T-cell (primary cell): Measurements from ENCODE around the gene SNRPB2. TPM values are rescaled to one million over a fixed set of nuclear protein-coding genes. Genes with fewer than 3 reads are reported as not detected.
A peak's percentile ranks its signal among the peaks of the same experiment; 100 is the strongest.

Experiments
- ATAC-seq, 4 experiments: fragments of 200-7000 bp in 3 of 4; fragments of 150-1000 bp in 1 of 4; cut with Tn5 transposase; replicated peaks in 1 of 4; 1 replicate in 3 of 4; 2 replicates in 1 of 4; pipeline ENCODE4 v1.10.0; 2021; ENCODE audit warnings: moderate library complexity in 3 of 4, mild to moderate bottlenecking in 2 of 4, moderate number of reproducible peaks in 1 of 4
- CTCF ChIA-PET, 2 donors: fragments of 300-600 bp; sonication (Branson Sonifier 250); formaldehyde crosslinking; loops; one replicate each; lab custom pipeline; 2022; ENCODE audit warnings: antibody characterized with exemption in 2 of 2; lab: Charles Lee
- POLR2A ChIA-PET, 2 donors: fragments of 300-600 bp; sonication (Branson Sonifier 250); formaldehyde crosslinking; loops; one replicate each; lab custom pipeline; 2022; ENCODE audit warnings: antibody characterized with exemption in 2 of 2; lab: Charles Lee
- DNase-seq, 35 experiments: peaks; one replicate each; pipeline versions ENCODE4 v3.0.0 to v3.0.0-alpha.2; 2013 to 2023
- H3K27ac ChIP-seq: one replicate; pipeline ENCODE4 v1.5.1; 2013; ENCODE audit warnings: low read length
- H3K27me3 ChIP-seq, 2 experiments: replicated peaks in 1 of 2; 1 replicate in 1 of 2; 2 replicates in 1 of 2; pipeline versions ENCODE4 v1.6.1 to v1.7.0; 2013; ENCODE audit warnings: low read length in 1 of 2, mixed read lengths in 1 of 2; ENCODE audit not compliant: control insufficient read depth in 2 of 2, insufficient read depth in 2 of 2; ENCODE audit errors: extremely low read depth in 1 of 2
- H3K36me3 ChIP-seq, 2 donors: 1 replicate in 1 of 2; 2 replicates in 1 of 2; pipeline versions ENCODE4 v1.6.1 to v1.7.0; 2013; ENCODE audit warnings: low read length in 1 of 2; ENCODE audit not compliant: control insufficient read depth in 2 of 2, insufficient read depth in 1 of 2; ENCODE audit errors: extremely low read depth in 1 of 2
- H3K4me1 ChIP-seq, 2 experiments: 1 replicate in 1 of 2; 2 replicates in 1 of 2; pipeline versions ENCODE4 v1.6.1 to v1.7.0; 2013; ENCODE audit warnings: low read length in 2 of 2, mixed read lengths in 1 of 2; ENCODE audit not compliant: insufficient read depth in 2 of 2, control insufficient read depth in 1 of 2; ENCODE audit errors: extremely low read depth in 1 of 2
- H3K4me3 ChIP-seq, 2 donors: 1 replicate in 1 of 2; 2 replicates in 1 of 2; pipeline versions ENCODE4 v1.5.1 to v1.7.0; 2013; ENCODE audit warnings: mild to moderate bottlenecking in 2 of 2, low read length in 1 of 2, moderate library complexity in 1 of 2; ENCODE audit not compliant: control insufficient read depth in 1 of 2; ENCODE audit errors: extremely low read depth in 1 of 2
- H3K9me3 ChIP-seq: 2 replicates; pipeline ENCODE4 v1.7.0; 2013
- H3K27ac Mint-ChIP-seq, 2 donors: one replicate each; pipeline ENCODE4 v1.8.0; 2020 to 2021; ENCODE audit warnings: mild to moderate bottlenecking in 2 of 2, mixed read lengths in 2 of 2
- H3K27me3 Mint-ChIP-seq, 2 donors: one replicate each; pipeline ENCODE4 v1.8.0; 2021 to 2022; ENCODE audit warnings: mixed read lengths in 2 of 2
- H3K36me3 Mint-ChIP-seq: one replicate; pipeline ENCODE4 v1.8.0; 2021; ENCODE audit warnings: mixed read lengths
- H3K4me1 Mint-ChIP-seq, 3 donors: one replicate each; pipeline ENCODE4 v1.8.0; 2020 to 2022; ENCODE audit warnings: mixed read lengths in 3 of 3, mild to moderate bottlenecking in 1 of 3
- H3K4me3 Mint-ChIP-seq, 3 donors: one replicate each; pipeline ENCODE4 v1.8.0; 2020 to 2022; ENCODE audit warnings: mild to moderate bottlenecking in 3 of 3, mixed read lengths in 3 of 3, moderate library complexity in 3 of 3
- H3K9me3 Mint-ChIP-seq, 3 donors: one replicate each; pipeline ENCODE4 v1.8.0; 2020 to 2022; ENCODE audit warnings: mixed read lengths in 3 of 3
- WGBS: methylation state at CpG from one replicate; pipeline ENCODE4 v1.1.5; 2013; ENCODE audit warnings: missing lambda C conversion rate; ENCODE audit not compliant: insufficient coverage; 5-methylcytosine and 5-hydroxymethylcytosine counted together
- total RNA-seq, 35 experiments: library from RNA in 6 of 35; stranded (reverse) in 6 of 35; fragments of 120-200 nt in 1 of 35; gene quantifications; one replicate each; pipeline versions ENCODE4 v1.2.1 to v1.2.4 and lab custom pipeline; 2013 to 2026

The SNRPB2 gene
- total RNA-seq, 5 donors from 2014 or later (not counting 1 experiment from before 2014, with no cell fraction given), result 31.5 to 46.7 (median 45.5) TPM

GRCh38 chr20:16713066-16713465 lies 16.8 kb upstream of the SNRPB2 start:
- ChIA-PET CTCF (no interaction called here), POLR2A (no interaction called here)
- ATAC-seq, result no peak
- H3K4me3 Mint-ChIP-seq, result no peak overlapping the region
- Histone ChIP-seq H3K4me1 (peaks cover 15 to 17% of the 10 kb centered on the region in 2 experiments), H3K27ac (no peak overlapping the region), H3K9me3 (no peaks in the 10 kb centered on the region), H3K4me3 (no peak overlapping the region), H3K27me3 (peaks cover 2 to 3% of the 10 kb centered on the region in 2 experiments), H3K36me3 (no peaks in the 10 kb centered on the region)
- no peaks in the 10 kb centered on the region for H3K9me3 Mint-ChIP-seq
- no peaks in the 10 kb centered on the region for H3K36me3 Mint-ChIP-seq
- no peak overlapping the region for H3K27ac Mint-ChIP-seq
- peaks cover 24 to 27% (median 26%) of the 10 kb centered on the region in 3 donors for H3K4me1 Mint-ChIP-seq
- H3K27me3 Mint-ChIP-seq, result peaks cover 12 to 28% of the 10 kb centered on the region in 2 donors
- no peak for DNase-seq

DNA sequence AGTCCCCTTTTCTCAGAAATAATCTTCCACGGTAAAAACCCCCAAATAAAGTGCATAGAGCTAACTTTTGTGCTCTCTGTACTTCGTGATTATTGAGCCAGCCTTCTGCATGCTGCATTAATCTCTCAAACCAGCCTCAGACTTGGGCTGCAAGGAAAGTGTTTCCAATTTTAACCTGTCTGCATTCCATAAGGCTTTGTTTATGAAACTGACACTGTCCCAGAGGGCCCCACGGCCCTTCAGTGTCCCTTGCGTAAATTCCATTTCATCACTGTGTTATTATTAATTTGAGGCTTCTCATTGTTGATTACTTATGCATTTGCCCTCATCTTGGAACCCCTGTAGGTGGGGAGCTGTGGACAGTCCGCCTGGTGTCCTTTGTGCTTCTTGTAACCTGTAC lies 15.6 kb upstream of the SNRPB2 start:
- no peaks in the 10 kb centered on the region for H3K36me3 ChIP-seq
- no peak overlapping the region for H3K27ac ChIP-seq
- Mint-ChIP-seq H3K27me3 (peaks cover 19 to 35% of the 10 kb centered on the region in 2 donors), H3K4me3 (no peak overlapping the region), H3K36me3 (no peaks in the 10 kb centered on the region), H3K9me3 (no peaks in the 10 kb centered on the region), H3K4me1 (peaks cover 12 to 15% (median 15%) of the 10 kb centered on the region in 3 donors), H3K27ac (no peak overlapping the region)
- H3K4me1 ChIP-seq, result peaks cover 6 to 7% of the 10 kb centered on the region in 2 experiments
- H3K9me3 ChIP-seq, result no peaks in the 10 kb centered on the region
- DNase-seq, result no peak
- H3K4me3 ChIP-seq, result no peak overlapping the region
- no peak for ATAC-seq
- ChIA-PET CTCF (no interaction called here), POLR2A (interaction anchor here in 1 of 2 donors (0.8 kb wide), 1 partner anchor 19 kb away, joined by 3 read pairs; no protein-coding TSS in a partner anchor)
- peaks cover 2 to 3% of the 10 kb centered on the region in 2 experiments for H3K27me3 ChIP-seq
- WGBS, result 71% methylated on average over 2 of the region's 5 CpGs

GRCh38 chr20:16714751-16715150 lies 15.1 kb upstream of the SNRPB2 start:
- 67% methylated on average over 3 of the region's 4 CpGs for WGBS
- DNase-seq, result no peak
- no peak overlapping the region for H3K4me3 ChIP-seq
- no peak overlapping the region for H3K27ac ChIP-seq
- Mint-ChIP-seq H3K4me1 (peaks cover 8 to 10% (median 9%) of the 10 kb centered on the region in 3 donors), H3K27ac (no peak overlapping the region), H3K4me3 (no peak overlapping the region), H3K27me3 (peaks cover 19 to 35% of the 10 kb centered on the region in 2 donors), H3K9me3 (no peaks in the 10 kb centered on the region), H3K36me3 (no peaks in the 10 kb centered on the region)
- ATAC-seq, result no peak
- ChIA-PET CTCF (no interaction called here), POLR2A (no interaction called here)
- peaks cover 2 to 3% of the 10 kb centered on the region in 2 experiments for H3K27me3 ChIP-seq
- no peaks in the 10 kb centered on the region for H3K9me3 ChIP-seq
- no peaks in the 10 kb centered on the region for H3K36me3 ChIP-seq
- peaks cover under 1 to 6% of the 10 kb centered on the region in 2 experiments for H3K4me1 ChIP-seq

DNA sequence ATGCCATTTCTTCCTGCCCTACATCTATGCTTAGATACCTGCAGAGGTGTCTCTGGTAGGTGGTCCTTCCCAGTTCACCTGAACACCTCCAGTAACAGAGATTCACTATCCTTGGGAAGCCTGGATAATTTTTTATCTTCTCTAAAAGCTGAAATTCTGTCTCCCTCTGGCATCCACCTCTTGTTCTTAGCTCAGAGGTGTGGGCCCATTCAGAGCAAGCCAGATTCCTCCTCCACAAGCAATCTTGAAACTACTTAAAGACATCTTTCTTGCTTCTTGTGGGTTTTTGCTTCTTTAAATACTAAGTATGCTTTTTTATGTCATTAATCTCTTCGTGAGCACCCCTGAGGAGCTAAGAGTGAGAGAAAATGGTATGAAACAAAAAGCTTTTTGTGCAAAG lies 10.4 kb upstream of the SNRPB2 start:
- ATAC-seq, result no peak
- CTCF ChIA-PET, result no interaction called here
- Mint-ChIP-seq H3K4me3 (no peak overlapping the region), H3K27me3 (peaks cover 47 to 48% of the 10 kb centered on the region in 2 donors), H3K36me3 (no peaks in the 10 kb centered on the region), H3K9me3 (no peaks in the 10 kb centered on the region), H3K27ac (no peak overlapping the region), H3K4me1 (no peaks in the 10 kb centered on the region)
- no CpG with 5 or more reads among the region's 1 CpG for WGBS
- Histone ChIP-seq H3K27me3 (peaks cover 0 to 4% of the 10 kb centered on the region in 2 experiments), H3K4me1 (no peaks in the 10 kb centered on the region), H3K27ac (no peak overlapping the region), H3K4me3 (no peak overlapping the region), H3K9me3 (no peaks in the 10 kb centered on the region), H3K36me3 (no peaks in the 10 kb centered on the region)
- DNase-seq, result no peak
- POLR2A ChIA-PET, result no interaction called here

DNA sequence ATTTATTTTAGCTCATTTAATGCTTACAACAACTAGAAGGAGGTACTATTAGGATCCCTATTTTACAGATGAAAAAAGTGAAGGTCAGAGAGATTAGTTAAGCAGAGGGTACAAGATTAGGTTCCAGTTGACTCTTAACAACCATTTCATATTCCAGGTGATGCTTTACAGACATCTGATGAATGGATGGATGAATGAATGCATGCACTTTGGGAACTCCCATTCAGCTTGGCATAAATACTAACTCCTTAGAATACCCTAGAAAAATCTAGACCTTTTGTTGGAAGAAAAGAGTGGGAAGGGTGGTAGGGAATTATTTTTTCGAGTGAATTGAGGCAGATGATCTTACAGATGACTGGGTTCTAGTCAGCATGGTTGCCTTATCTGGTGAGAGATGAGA lies 746 bp upstream of the SNRPB2 start:
- peaks cover 0 to 14% of the 10 kb centered on the region in 2 experiments for H3K27me3 ChIP-seq
- ATAC-seq (no peak), DNase-seq (no peak)
- POLR2A ChIA-PET, result no interaction called here
- peak overlapping the region; percentile 94 to 100 (median 100) for H3K4me3 Mint-ChIP-seq
- H3K9me3 ChIP-seq, result no peaks in the 10 kb centered on the region
- peak overlapping the region; percentile 99 to 100 for H3K27ac Mint-ChIP-seq
- H3K27me3 Mint-ChIP-seq, result peaks cover 17 to 28% of the 10 kb centered on the region in 2 donors
- whole genome bisulfite sequencing, result 100% methylated on average over 1 of the region's 1 CpG
- H3K36me3 Mint-ChIP-seq, result peaks cover 29% of the 10 kb centered on the region
- CTCF ChIA-PET, result no interaction called here
- peaks cover 43 to 49% (median 48%) of the 10 kb centered on the region in 3 donors for H3K4me1 Mint-ChIP-seq
- H3K4me1 ChIP-seq, result peaks cover 9 to 15% of the 10 kb centered on the region in 2 experiments
- H3K9me3 Mint-ChIP-seq, result peaks cover 0 to 9% (median 7%) of the 10 kb centered on the region in 3 donors
- H3K4me3 ChIP-seq, result peak overlapping the region; percentile 91 to 97
- peaks cover 0 to 19% of the 10 kb centered on the region in 2 donors for H3K36me3 ChIP-seq
- H3K27ac ChIP-seq, result peak overlapping the region; percentile 87

DNA sequence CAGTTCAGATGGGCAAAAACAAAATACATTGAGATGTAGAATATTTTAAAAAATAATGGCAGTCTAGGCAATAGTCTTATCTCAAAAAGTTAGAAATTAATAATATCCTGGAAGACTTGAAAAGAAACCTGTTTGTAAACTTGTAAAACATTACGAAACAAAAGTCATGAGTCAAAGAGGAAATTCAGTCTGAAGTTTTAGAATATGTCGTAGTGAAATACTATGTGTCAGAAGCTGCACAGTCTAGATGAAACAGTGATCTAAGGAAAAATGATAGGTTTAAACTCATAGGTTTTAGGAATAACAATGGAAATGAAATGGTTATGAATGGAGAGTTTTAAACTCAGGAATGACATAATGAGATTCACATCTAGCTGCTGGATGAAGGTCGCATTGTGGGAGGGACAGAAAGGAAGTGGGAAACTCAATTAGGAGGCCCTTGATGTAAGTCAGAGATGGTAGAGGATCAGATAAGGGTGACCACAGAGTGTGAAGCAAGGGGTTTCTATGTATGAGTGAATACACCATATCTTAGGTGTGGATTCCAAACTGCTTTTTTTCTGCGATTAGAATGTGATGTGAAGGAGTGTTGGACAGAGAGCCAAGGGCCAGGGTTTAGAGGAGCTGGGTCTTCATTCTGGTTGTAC lies 2.8 kb downstream of the SNRPB2 start:
- H3K9me3 ChIP-seq, result no peaks in the 10 kb centered on the region
- peak in 3 of 35 experiments; percentile 5 to 27 (median 8) for DNase-seq
- Mint-ChIP-seq H3K9me3 (peaks cover 0 to 9% (median 7%) of the 10 kb centered on the region in 3 donors), H3K4me1 (peaks cover 61 to 72% (median 63%) of the 10 kb centered on the region in 3 donors), H3K36me3 (peaks cover 53% of the 10 kb centered on the region), H3K4me3 (peak overlapping the region; percentile 2 to 8 (median 3)), H3K27me3 (peaks cover 5 to 7% of the 10 kb centered on the region in 2 donors), H3K27ac (peak overlapping the region; percentile 33 to 71)
- peaks cover 9 to 21% of the 10 kb centered on the region in 2 experiments for H3K4me1 ChIP-seq
- ATAC-seq, result no peak
- H3K36me3 ChIP-seq, result peaks cover 3 to 54% of the 10 kb centered on the region in 2 donors
- 35% methylated on average over 3 of the region's 4 CpGs for WGBS
- H3K27ac ChIP-seq, result peak overlapping the region; percentile 15
- ChIA-PET CTCF (no interaction called here), POLR2A (interaction anchor here in 1 of 2 donors (0.5 kb wide), 1 partner anchor 19 kb away, joined by 3 read pairs; no protein-coding TSS in a partner anchor)
- H3K4me3 ChIP-seq, result no peak overlapping the region
- H3K27me3 ChIP-seq, result peaks cover 0 to 3% of the 10 kb centered on the region in 2 experiments
